Ectodermal cell (in vitro differentiated cells): ENCODE measurements around the gene MYL5.

Experiments
- H3K27ac ChIP-seq: 2 replicates; pipeline ENCODE4 v1.7.0; 2013; ENCODE audit warnings: mild to moderate bottlenecking, low read depth, low read length; ENCODE audit not compliant: insufficient read depth, poor library complexity, severe bottlenecking
- H3K27me3 ChIP-seq: 2 replicates; pipeline ENCODE4 v1.7.0; 2013; ENCODE audit warnings: mild to moderate bottlenecking, low read length; ENCODE audit not compliant: insufficient read depth, control insufficient read depth, poor library complexity, severe bottlenecking
- H3K36me3 ChIP-seq: one replicate; pipeline ENCODE4 v1.7.0; 2013; ENCODE audit warnings: low read length; ENCODE audit not compliant: control insufficient read depth, insufficient read depth
- H3K4me1 ChIP-seq: one replicate; pipeline ENCODE4 v1.7.0; 2013; ENCODE audit warnings: low read length; ENCODE audit not compliant: control insufficient read depth, insufficient read depth
- H3K4me3 ChIP-seq: 2 replicates; pipeline ENCODE4 v1.7.0; 2013; ENCODE audit warnings: low read depth, low read length, control low read depth; ENCODE audit not compliant: insufficient read depth
- H3K9me3 ChIP-seq: 2 replicates; pipeline ENCODE4 v1.7.0; 2013; ENCODE audit warnings: mild to moderate bottlenecking, low read length, moderate library complexity; ENCODE audit not compliant: control insufficient read depth
- WGBS, 2 experiments: methylation state at CpG; one replicate each; pipeline ENCODE4 v1.1.7; 2013; ENCODE audit warnings: missing lambda C conversion rate in 2 of 2; 5-methylcytosine and 5-hydroxymethylcytosine counted together

Gene MYL5

DNA sequence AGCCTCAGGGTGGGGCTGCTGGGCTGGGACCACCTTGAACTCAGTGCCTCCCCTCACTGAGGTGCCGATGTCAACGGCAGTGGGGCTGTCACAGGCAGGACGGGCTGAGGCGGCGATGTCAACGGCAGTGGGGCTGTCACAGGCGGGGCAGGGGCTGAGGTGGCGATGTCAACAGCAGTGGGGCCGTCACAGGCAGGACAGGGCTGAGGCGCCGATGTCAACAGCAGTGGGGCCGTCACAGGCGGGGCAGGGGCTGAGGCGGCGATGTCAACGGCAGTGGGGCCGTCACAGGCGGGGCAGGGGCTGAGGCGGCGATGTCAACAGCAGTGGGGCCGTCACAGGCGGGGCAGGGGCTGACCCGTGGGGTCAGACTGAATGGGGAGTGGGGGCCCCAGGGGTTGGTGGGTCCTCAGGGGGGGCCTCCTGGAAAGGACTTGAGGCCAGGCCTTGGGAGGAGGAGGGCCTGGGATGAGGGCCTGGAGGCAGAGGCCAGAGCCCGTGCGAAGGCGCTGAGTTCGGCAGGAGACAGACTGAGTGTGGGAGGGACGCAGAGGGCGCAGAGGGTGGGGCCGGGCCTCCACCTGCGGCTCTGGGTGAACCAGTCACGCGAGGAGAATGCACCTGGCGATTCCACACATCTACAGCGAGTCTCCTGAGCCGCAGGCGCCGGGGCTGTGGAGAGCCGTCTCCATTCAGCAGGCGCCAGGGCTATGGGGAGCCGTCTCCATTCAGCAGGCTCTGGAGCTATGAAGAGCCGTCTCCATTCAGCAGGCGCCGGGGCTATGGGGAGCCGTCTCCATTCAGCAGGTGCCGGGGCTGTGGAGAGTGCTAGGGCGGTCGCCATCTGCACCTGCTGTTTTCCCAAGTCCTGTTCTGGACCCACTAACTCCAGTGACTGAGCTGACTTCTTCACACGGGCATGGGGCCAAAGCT is 23.1 kb upstream of the MYL5 start:
- Histone ChIP-seq H3K36me3 (no peaks in the 10 kb centered on the region), H3K27me3 (no peaks in the 10 kb centered on the region), H3K27ac (no peak overlapping the region), H3K4me3 (no peak overlapping the region), H3K4me1 (peaks cover 18% of the 10 kb centered on the region), H3K9me3 (no peaks in the 10 kb centered on the region)
- WGBS, 2 experiments = 79 to 81% methylated on average over 47 to 49 of the region's 49 CpGs

DNA sequence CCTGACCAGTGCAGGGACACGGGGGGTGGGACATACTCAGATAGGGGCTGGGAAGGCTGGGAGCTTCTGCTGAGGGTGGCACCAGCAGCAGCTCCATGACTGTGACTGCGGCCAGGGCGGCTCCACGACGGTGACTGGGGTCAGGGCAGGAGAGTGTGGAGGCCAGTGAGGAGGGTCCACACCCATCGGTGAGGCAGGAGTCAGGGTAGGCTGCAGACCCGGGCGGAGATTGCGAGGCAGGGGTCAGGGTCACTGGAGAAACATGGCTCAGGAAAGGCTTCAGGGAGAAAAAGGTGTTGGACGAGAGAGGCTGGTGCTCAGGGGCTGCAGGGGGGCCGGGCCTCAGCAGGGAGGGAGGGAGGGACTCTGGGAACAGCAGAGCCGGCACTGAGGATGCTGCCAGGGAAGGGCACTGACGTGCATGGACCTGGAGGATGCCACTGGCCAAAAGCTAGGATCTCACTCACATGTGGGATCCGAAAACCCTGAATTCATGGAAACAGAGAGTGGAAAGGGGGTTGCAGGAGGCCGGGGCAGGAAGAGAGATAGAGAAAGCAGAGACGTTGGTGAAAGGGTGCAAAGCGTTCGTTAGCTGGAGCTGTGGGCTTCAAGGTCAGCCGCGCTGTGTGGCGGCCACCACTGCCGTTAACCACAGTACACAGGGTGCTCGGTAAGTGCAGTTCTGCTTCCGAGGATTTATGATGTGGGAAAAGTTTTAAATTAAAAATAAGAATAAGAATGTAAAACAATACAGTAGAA is 22.3 kb upstream of the MYL5 start:
- Histone ChIP-seq H3K27ac (no peak overlapping the region), H3K27me3 (no peaks in the 10 kb centered on the region), H3K9me3 (no peaks in the 10 kb centered on the region), H3K36me3 (no peaks in the 10 kb centered on the region), H3K4me3 (no peak overlapping the region), H3K4me1 (peaks cover 18% of the 10 kb centered on the region)
- WGBS, 2 experiments = 88% methylated on average over 23 to 24 of the region's 24 CpGs

DNA sequence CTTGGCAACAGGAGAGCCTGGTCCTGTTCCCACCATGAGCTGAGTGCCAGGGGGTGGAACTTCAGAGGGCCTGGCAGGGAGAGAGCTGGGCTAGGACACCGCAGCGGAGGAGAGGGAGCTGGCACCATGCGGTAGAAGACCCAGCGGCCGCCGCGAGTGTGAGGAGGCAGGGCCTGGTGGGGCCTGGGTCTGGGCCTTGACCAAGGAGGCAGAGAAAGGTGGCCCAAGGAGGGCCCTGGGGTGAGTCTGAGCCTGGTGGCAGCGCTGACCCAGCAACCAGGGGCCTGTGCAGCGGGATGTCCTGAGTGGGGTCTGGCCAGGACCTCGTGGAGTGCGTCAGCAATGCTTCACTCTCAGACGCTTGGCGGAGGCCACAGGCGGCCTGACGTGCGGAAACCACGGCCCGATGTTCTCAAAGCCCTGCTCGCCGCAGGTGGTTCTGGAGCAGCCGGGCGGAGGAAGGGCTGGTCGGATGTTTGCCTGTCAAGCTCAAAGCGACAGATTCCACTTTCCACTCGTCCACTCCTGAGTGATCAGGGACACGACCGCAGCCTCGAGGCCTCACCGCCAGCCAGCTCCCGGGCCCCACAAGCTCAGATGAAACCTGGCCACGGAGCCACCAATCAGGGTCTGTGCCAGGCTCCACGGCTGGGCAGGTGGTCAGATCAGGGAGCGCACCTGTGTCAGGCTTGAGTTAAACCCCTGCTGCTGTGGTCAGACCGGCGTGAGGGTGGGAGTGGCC is 21.1 kb upstream of the MYL5 start:
- H3K4me1 ChIP-seq = peaks cover 15% of the 10 kb centered on the region
- H3K9me3 ChIP-seq = no peaks in the 10 kb centered on the region
- 94 to 95% methylated on average over 35 of the region's 35 CpGs for WGBS, 2 experiments
- H3K4me3 ChIP-seq = no peak overlapping the region
- no peaks in the 10 kb centered on the region for H3K36me3 ChIP-seq
- no peaks in the 10 kb centered on the region for H3K27me3 ChIP-seq
- no peak overlapping the region for H3K27ac ChIP-seq

DNA sequence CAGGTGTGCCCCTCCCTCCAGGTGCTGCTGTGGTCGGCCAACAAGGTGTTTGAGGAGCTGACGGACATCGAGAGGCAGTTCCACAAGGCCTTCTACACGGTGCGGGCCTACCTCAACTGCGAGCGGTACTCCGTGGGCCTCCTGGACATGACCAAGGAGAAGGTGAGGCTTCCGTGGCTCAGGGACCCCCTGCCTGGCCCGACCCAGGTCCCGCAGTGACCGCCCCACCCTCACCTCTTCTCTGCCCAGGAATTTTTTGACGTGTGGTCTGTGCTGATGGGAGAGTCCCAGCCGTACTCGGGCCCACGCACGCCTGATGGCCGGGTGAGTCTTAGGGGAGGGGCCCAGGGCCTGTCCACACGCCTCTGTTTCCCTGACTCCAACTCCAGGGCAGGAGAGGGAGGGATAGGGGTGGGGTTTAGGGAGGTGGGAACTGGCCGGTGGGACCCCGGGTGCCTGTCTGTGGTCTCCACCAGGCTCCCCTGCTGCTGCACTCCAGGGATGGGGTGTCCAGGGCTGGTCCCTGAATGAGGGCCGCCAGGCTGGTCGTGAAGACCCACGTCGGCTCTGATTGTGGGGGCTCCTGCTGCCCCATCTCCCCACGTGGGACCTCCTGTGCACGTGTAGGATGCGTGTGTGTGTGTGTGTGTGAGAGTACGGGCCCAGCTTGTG is 20.4 kb upstream of the MYL5 start:
- Histone ChIP-seq H3K4me1 (peaks cover 8% of the 10 kb centered on the region), H3K9me3 (no peaks in the 10 kb centered on the region), H3K27me3 (no peaks in the 10 kb centered on the region), H3K36me3 (no peaks in the 10 kb centered on the region), H3K27ac (no peak overlapping the region), H3K4me3 (no peak overlapping the region)
- 94% methylated on average over 29 of the region's 29 CpGs for WGBS, 2 experiments

DNA sequence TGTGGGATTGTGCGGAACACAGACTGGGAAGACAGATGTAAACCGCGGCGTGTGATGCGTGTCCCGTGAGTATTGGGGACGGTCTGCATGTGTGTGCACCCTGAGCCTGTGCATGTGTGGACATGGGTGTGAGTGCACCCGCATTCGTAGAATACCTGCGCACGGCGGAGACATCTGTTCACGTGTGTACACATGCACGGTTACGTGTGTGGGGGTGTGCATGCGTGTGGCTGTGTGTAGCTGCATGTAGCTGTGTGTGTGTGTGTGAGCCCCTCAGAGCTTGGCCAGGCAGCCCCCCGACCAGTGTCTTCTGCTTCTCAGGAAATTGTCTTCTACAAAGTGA is 19.9 kb upstream of the MYL5 start:
- no peak overlapping the region for H3K27ac ChIP-seq
- H3K9me3 ChIP-seq = no peaks in the 10 kb centered on the region
- H3K4me1 ChIP-seq = peaks cover 3% of the 10 kb centered on the region
- WGBS, 2 experiments = 92 to 94% methylated on average over 17 of the region's 17 CpGs
- H3K36me3 ChIP-seq = no peaks in the 10 kb centered on the region
- no peaks in the 10 kb centered on the region for H3K27me3 ChIP-seq
- no peak overlapping the region for H3K4me3 ChIP-seq

DNA sequence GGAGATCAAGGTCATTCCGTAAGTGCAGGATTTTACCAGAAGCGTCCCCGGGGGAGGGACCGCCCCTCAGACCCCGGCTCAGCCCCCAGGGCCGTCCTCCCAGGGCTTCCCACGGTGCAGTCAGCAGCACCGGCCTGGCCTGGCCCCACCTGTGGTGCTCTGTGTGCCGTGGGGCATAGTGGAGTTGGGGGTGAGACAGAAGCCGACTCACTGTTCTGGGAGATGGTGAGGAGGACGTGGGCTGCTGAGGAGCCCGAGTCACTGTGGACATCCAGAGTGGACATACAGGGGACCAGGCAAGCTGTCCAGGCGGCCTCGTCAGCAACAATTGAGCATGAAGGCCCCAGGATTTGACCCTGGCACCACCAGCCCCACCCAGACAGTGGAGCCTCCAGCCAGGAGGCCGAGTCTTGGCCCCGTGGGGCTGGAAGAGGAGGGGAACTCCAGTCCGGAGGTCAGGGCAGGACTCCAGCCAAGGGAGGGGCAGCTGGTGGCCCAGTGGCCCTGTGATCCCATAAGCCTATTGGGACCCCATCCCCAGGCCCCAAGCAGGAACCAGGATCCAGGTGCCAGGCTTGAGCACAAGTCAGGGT is 19.4 kb upstream of the MYL5 start:
- WGBS, 2 experiments = 81 to 83% methylated on average over 17 of the region's 17 CpGs
- H3K27ac ChIP-seq = no peak overlapping the region
- H3K4me1 ChIP-seq = no peaks in the 10 kb centered on the region
- H3K27me3 ChIP-seq = no peaks in the 10 kb centered on the region
- no peak overlapping the region for H3K4me3 ChIP-seq
- H3K36me3 ChIP-seq = no peaks in the 10 kb centered on the region
- H3K9me3 ChIP-seq = no peaks in the 10 kb centered on the region

DNA sequence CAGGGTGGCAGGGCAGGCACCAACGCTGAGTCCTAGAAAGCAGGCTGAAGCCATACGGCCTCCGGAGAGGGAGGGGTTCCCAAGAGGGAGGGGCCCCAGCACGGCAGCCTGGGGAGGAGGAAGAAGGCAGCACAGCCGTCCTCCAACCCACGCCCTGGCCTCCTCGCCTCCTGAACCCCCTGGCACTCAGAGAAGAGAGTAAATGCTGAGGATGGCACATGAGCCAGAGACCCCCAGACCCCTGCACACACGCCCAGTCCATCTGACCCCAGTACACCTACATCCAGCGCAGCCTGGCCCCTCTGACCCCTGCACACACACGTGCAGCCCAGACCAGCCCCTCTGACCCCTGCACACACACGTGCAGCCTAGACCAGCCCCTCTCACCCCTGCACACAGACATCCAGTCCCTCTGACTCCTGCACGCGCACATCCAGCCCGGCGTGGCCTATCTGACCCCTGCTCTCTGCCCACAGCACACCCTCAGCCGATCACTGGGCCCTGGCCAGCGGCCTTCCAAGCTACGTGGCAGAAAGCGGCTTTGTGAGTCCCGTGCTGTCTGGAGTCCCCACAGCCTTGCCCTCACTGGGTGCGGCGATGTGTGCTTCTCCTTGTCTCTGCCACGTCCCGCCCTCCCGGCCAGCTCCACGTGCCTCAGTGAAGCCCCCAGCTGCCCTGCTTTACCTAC is 18.7 kb upstream of the MYL5 start:
- Histone ChIP-seq H3K27me3 (no peaks in the 10 kb centered on the region), H3K4me1 (no peaks in the 10 kb centered on the region), H3K4me3 (no peak overlapping the region), H3K27ac (no peak overlapping the region), H3K9me3 (no peaks in the 10 kb centered on the region), H3K36me3 (no peaks in the 10 kb centered on the region)
- WGBS, 2 experiments = 89 to 92% methylated on average over 26 of the region's 26 CpGs

DNA sequence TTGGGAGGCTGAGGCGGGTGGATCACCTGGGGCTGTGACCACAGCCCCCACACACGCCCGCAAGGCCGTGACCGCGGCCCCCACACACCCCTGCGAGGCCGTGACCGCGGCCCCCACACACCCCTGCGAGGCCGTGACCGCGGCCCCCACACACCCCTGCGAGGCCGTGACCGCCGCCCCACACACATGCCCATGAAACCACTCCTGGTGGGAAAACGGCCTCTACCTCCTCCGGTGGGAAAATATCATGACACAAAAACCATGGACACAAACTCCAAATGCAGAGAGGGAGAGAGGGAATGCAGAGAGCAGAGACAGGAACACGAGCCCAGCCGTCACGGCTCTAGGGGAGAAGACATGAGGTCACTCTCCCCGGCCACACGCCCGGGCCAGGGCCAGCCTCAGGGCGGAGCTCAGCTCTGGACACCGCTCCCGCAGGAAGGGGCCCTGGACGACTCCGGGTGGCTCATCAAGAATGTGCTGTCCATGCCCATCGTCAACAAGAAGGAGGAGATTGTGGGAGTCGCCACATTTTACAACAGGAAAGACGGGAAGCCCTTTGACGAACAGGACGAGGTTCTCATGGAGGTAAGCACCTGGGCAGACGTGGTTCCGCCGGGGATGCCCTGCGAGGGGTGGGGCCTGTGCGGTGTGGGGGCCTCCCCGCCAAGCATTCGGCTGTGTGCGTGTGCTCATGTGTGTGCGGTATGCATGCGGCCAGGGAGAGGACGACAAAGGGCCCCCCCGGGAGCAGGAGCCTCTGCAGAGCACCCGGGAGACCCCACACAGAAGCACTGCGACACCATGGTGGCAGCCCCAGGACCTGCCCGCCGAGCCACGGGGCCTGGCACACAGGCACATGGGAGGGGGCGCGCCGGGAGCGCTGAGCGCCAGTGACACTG is 17.7 kb upstream of the MYL5 start:
- no peaks in the 10 kb centered on the region for H3K4me1 ChIP-seq
- H3K27me3 ChIP-seq = no peaks in the 10 kb centered on the region
- H3K9me3 ChIP-seq = no peaks in the 10 kb centered on the region
- WGBS, 2 experiments = 93 to 94% methylated on average over 58 of the region's 58 CpGs
- H3K4me3 ChIP-seq = no peak overlapping the region
- no peak overlapping the region for H3K27ac ChIP-seq
- no peaks in the 10 kb centered on the region for H3K36me3 ChIP-seq
